ENCODE data around the gene HMCN2. TPM values are rescaled to one million over a fixed set of nuclear protein-coding genes. Genes with fewer than 3 reads are reported as not detected.

Gene HMCN2
- total and polyA plus RNA-seq, 9 donors: 0.12 to 4.2 (median 0.98) TPM

DNA sequence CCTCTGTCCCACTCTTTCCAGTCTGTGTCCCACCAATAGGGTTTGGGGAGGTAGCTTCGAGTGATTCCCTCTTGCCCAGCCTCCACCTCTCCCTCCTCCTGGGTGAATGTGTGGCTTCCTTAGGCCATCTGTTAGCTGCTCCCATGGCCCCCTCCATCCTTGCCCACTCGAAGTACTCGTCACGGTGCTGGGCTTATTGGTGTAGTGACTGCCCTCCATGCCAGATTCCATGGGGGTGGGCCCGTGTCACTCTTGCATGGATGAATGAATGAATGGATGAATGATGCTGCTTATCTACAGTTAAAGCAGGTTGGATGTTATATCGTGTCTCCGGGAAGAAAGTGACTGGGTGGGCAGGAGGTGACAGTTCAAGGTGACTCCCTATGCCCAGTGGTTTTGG is 19.1 kb downstream of the HMCN2 start:
- no peak for DNase-seq
- Histone ChIP-seq H3K4me3 (no peak overlapping the region), H3K36me3 (no peaks in the 10 kb centered on the region), H3K27me3 (no peaks in the 10 kb centered on the region), H3K4me1 (ENCODE audit: insufficient read depth) (no peaks in the 10 kb centered on the region), H3K9me3 (no peaks in the 10 kb centered on the region), H3K27ac (no peak overlapping the region)
- intact Hi-C loops (cut with DNase I): no loop called here
- TF ChIP-seq, protein P1, sequence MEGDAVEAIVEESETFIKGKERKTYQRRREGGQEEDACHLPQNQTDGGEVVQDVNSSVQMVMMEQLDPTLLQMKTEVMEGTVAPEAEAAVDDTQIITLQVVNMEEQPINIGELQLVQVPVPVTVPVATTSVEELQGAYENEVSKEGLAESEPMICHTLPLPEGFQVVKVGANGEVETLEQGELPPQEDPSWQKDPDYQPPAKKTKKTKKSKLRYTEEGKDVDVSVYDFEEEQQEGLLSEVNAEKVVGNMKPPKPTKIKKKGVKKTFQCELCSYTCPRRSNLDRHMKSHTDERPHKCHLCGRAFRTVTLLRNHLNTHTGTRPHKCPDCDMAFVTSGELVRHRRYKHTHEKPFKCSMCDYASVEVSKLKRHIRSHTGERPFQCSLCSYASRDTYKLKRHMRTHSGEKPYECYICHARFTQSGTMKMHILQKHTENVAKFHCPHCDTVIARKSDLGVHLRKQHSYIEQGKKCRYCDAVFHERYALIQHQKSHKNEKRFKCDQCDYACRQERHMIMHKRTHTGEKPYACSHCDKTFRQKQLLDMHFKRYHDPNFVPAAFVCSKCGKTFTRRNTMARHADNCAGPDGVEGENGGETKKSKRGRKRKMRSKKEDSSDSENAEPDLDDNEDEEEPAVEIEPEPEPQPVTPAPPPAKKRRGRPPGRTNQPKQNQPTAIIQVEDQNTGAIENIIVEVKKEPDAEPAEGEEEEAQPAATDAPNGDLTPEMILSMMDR (IDR thresholded peaks at IDR 0.05): no peak
- TF ChIP-seq POLR2A (IDR thresholded peaks at IDR 0.05) (no peak), EP300 (IDR thresholded peaks at IDR 0.05) (no peak)
- WGBS, 3 donors: 85 to 89% (median 88%) methylated on average over 7 of the region's 7 CpGs

DNA sequence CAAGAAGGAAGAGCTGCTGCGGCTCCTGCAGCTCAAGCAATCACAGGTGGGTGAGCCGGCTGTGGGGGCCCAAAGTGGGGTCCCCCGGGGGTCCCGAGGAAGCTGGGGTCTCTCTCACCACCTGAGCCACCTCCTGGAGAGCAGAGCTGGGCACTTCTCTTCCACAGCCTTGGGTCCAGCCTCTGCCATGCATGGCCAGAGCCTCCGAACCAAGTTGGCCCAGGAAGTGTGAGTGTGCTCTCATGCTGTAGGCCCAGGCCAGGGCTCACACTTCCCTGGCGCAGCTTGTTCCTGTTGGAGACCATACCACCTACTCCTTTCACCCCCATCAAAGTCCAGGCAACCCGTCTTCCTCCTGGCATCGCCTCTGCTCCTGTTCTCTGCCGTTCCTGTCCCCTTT is 19.7 kb downstream of the HMCN2 start:
- intact Hi-C loops (cut with DNase I): no loop called here
- Histone ChIP-seq H3K4me3 (no peak overlapping the region), H3K36me3 (no peaks in the 10 kb centered on the region), H3K4me1 (ENCODE audit: insufficient read depth) (no peaks in the 10 kb centered on the region), H3K27me3 (no peaks in the 10 kb centered on the region), H3K9me3 (no peaks in the 10 kb centered on the region), H3K27ac (no peak overlapping the region)
- WGBS, 3 donors: 77 to 94% (median 82%) methylated on average over 8 to 9 of the region's 9 CpGs
- TF ChIP-seq POLR2A (IDR thresholded peaks at IDR 0.05): no peak
- TF ChIP-seq, protein P1 (IDR thresholded peaks at IDR 0.05): no peak
- TF ChIP-seq EP300 (IDR thresholded peaks at IDR 0.05): no peak
- no peak for DNase-seq

DNA sequence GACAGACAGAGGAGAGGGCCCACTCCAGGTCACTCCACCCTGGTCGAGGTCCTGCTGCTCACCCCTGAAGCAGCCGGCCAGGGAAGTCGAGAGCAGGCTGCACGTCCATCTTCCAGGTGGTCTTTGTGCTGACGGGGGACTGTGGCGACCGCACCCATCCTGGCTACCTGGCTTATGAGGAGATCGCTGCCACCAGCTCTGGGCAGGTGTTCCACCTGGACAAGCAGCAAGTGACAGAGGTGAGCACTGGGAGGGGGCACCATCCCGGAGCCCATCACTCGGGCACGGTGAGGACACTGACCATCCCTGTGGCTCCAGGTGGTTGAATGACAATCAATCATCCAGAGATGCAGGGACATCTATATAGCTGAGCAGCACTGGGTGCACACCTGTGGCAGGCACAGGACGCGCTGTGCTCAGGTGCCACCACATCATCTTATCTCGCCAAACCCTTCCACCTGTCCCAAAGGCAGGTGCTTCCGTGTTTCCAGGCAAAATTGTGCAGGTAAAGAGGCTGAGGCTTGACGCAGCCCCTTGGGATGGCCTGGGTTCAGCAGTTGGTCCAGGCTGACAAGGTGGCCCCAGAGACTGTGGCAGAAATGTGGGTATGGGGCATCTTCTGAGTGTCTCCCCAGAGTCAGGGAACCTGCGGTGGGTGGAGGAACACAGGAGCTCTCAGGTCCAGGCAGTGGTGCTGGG is 20.7 kb downstream of the HMCN2 start:
- Histone ChIP-seq H3K4me1 (ENCODE audit: insufficient read depth) (no peaks in the 10 kb centered on the region), H3K4me3 (no peak overlapping the region), H3K36me3 (no peaks in the 10 kb centered on the region), H3K27me3 (no peaks in the 10 kb centered on the region), H3K27ac (no peak overlapping the region), H3K9me3 (no peaks in the 10 kb centered on the region)
- intact Hi-C loops (cut with DNase I): no loop called here
- no peak for DNase-seq
- WGBS, 3 donors: 88 to 92% (median 91%) methylated on average over 16 to 17 of the region's 17 CpGs
- TF ChIP-seq POLR2A (IDR thresholded peaks at IDR 0.05): no peak
- TF ChIP-seq EP300 (IDR thresholded peaks at IDR 0.05): no peak
- TF ChIP-seq, protein P1 (IDR thresholded peaks at IDR 0.05): no peak

DNA sequence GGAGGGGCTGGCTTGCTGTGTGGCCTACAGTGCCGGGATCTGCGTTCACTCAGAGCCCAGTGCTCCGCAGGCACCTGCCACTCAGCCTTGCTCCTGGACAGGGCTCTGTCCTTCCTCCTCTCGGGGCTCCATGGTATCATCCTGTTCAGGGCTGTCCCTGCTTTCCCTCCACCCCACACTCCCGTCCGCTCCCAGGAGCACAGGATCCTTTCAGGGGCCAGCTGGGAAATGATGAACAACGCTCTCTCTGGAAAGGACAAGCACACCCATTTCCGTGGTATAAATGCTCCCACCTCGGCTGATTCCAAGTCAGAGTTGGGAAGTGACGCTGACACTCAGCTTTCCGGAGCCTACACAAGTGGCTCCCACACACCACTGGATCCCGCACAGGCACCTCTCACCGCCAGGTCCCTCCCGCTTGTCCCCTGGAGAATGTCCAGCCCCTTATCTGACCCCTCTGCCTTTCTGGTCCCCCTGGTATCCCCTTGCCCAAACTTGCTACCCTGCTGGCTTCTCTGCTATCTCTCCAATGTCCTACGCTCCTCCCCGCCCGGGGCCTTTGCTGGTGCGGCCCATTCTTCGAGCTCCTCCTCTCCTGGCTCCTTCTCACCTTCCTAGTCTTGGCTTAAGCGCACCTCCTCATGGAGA is 21.3 kb downstream of the HMCN2 start:
- Histone ChIP-seq H3K4me3 (no peak overlapping the region), H3K27ac (no peak overlapping the region), H3K4me1 (ENCODE audit: insufficient read depth) (no peaks in the 10 kb centered on the region), H3K36me3 (no peaks in the 10 kb centered on the region), H3K9me3 (no peaks in the 10 kb centered on the region), H3K27me3 (no peaks in the 10 kb centered on the region)
- no peak for DNase-seq
- no peak for TF ChIP-seq POLR2A (IDR thresholded peaks at IDR 0.05)
- no peak for TF ChIP-seq EP300 (IDR thresholded peaks at IDR 0.05)
- TF ChIP-seq, protein P1 (IDR thresholded peaks at IDR 0.05): no peak
- intact Hi-C loops (cut with DNase I): no loop called here
- WGBS, 3 donors: 86 to 88% (median 86%) methylated on average over 20 of the region's 20 CpGs

Measured in ovary (tissue), 9 donors.